Measurements from ENCODE around the gene ATP12A.

The ATP12A gene

GRCh38 chr13:24680258-24680920, at the start of gene ATP12A:
ATP12A (plus strand) TSS chr13:24680408; CDS start chr13:24680744, 336 bp downstream.
- DNase-seq (ENCODE audit: low read depth) = no peak

- DNase-seq (ENCODE audit: low read depth) = no peak
These were observed 49.2 kb upstream of the ATP12A start for GRCh38 chr13:24630851-24631620.

- DNase-seq (ENCODE audit: low read depth) = no peak
These were observed 48.3 kb upstream of the ATP12A start for GRCh38 chr13:24631922-24632321.

GRCh38 chr13:24632382-24633121, 47.7 kb upstream of the ATP12A start:
- DNase-seq (ENCODE audit: low read depth) = no peak

GRCh38 chr13:24636776-24637175, 43.4 kb upstream of the ATP12A start:
- DNase-seq (ENCODE audit: low read depth) = no peak

GRCh38 chr13:24638096-24638495, 42.1 kb upstream of the ATP12A start:
- DNase-seq (ENCODE audit: low read depth) = no peak

GRCh38 chr13:24640752-24641151, 39.5 kb upstream of the ATP12A start:
- no peak for DNase-seq (ENCODE audit: low read depth)

- no peak for DNase-seq (ENCODE audit: low read depth)
These were observed 38.0 kb upstream of the ATP12A start for GRCh38 chr13:24642219-24642618.

- no peak for DNase-seq (ENCODE audit: low read depth)
These were observed 36.2 kb upstream of the ATP12A start for GRCh38 chr13:24644036-24644435.

GRCh38 chr13:24648271-24648670, 31.9 kb upstream of the ATP12A start:
- no peak for DNase-seq (ENCODE audit: low read depth)

- DNase-seq (ENCODE audit: low read depth) = no peak
These were observed 31.1 kb upstream of the ATP12A start for GRCh38 chr13:24648983-24649687.

GRCh38 chr13:24649688-24650043, 30.5 kb upstream of the ATP12A start:
- DNase-seq (ENCODE audit: low read depth) = no peak

GRCh38 chr13:24650161-24650560, 30.0 kb upstream of the ATP12A start:
- peak; percentile 67 for DNase-seq (ENCODE audit: low read depth)

- DNase-seq (ENCODE audit: low read depth) = no peak
These were observed 28.4 kb upstream of the ATP12A start for GRCh38 chr13:24651718-24652345.

- DNase-seq (ENCODE audit: low read depth) = no peak
These were observed 27.8 kb upstream of the ATP12A start for GRCh38 chr13:24652359-24652758.

GRCh38 chr13:24654741-24655140, 25.5 kb upstream of the ATP12A start:
- peak; percentile 24 for DNase-seq (ENCODE audit: low read depth)

- DNase-seq (ENCODE audit: low read depth) = no peak
These were observed 21.0 kb upstream of the ATP12A start for GRCh38 chr13:24659239-24659638.

- no peak for DNase-seq (ENCODE audit: low read depth)
These were observed 20.0 kb upstream of the ATP12A start for GRCh38 chr13:24660023-24660741.

- no peak for DNase-seq (ENCODE audit: low read depth)
These were observed 18.5 kb upstream of the ATP12A start for GRCh38 chr13:24661713-24662112.

- no peak for DNase-seq (ENCODE audit: low read depth)
These were observed 17.8 kb upstream of the ATP12A start for GRCh38 chr13:24662195-24663088.
